Keratinocyte (primary cell): Measurements from ENCODE around the gene PIAS1. TPM values are rescaled to one million over a fixed set of nuclear protein-coding genes. Genes with fewer than 3 reads are reported as not detected.
A peak's percentile ranks its signal among the peaks of the same experiment; 100 is the strongest.

Source experiments
- DNase-seq: peaks from one replicate; pipeline ENCODE4 v3.0.0-alpha.2; 2011; ENCODE audit warnings: low read depth, missing footprints, low spot score
- FAIRE-seq: peaks from 2 replicates; lab custom pipeline; 2011; peaks lifted over from hg19 to GRCh38; lab: Jason Lieb, UNC
- H2AFZ ChIP-seq: 2 replicates; pipeline ENCODE4 v1.6.0; 2012; ENCODE audit warnings: low read length, control low read depth, inconsistent platforms; ENCODE audit not compliant: control insufficient read depth
- H3K27ac ChIP-seq: 2 replicates; pipeline ENCODE4 v1.5.1; 2011; ENCODE audit warnings: low read length; ENCODE audit not compliant: control insufficient read depth, insufficient read depth
- H3K27me3 ChIP-seq: 3 replicates; pipeline ENCODE4 v1.6.0; 2011; ENCODE audit warnings: low read length; ENCODE audit not compliant: control insufficient read depth, insufficient read depth; ENCODE audit errors: extremely low read depth
- H3K36me3 ChIP-seq, 2 experiments: 2 replicates in 1 of 2; 3 replicates in 1 of 2; pipeline ENCODE4 v1.5.1; 2011; ENCODE audit warnings: low read length in 2 of 2, mild to moderate bottlenecking in 1 of 2; ENCODE audit not compliant: control insufficient read depth in 2 of 2, insufficient read depth in 2 of 2; ENCODE audit errors: extremely low read depth in 1 of 2
- H3K4me1 ChIP-seq: 3 replicates; pipeline ENCODE4 v1.5.1; 2011; ENCODE audit warnings: low read length; ENCODE audit not compliant: control insufficient read depth, insufficient read depth; ENCODE audit errors: extremely low read depth
- H3K4me2 ChIP-seq: 3 replicates; pipeline ENCODE4 v1.6.0; 2011; ENCODE audit warnings: low read depth, low read length; ENCODE audit not compliant: control insufficient read depth, insufficient read depth; ENCODE audit errors: extremely low read depth
- H3K4me3 ChIP-seq, 3 experiments: fragments of 200-600 bp in 1 of 3; sonication (generic) in 1 of 3; 2 replicates in 2 of 3; 3 replicates in 1 of 3; pipeline ENCODE4 v1.5.1; 2011 to 2016; ENCODE audit warnings: low read length in 3 of 3, mild to moderate bottlenecking in 3 of 3, control low read depth in 2 of 3, inconsistent platforms in 1 of 3, low read depth in 1 of 3, mixed read lengths in 1 of 3, mixed run types in 1 of 3, moderate library complexity in 1 of 3; ENCODE audit not compliant: control insufficient read depth in 2 of 3, insufficient read depth in 2 of 3; ENCODE audit errors: extremely low read depth in 1 of 3
- H3K79me2 ChIP-seq: 2 replicates; pipeline ENCODE4 v1.6.0; 2012; ENCODE audit warnings: low read length; ENCODE audit not compliant: control insufficient read depth, insufficient read depth
- H3K9ac ChIP-seq: 3 replicates; pipeline ENCODE4 v1.6.0; 2011; ENCODE audit warnings: low read length; ENCODE audit not compliant: control insufficient read depth, insufficient read depth; ENCODE audit errors: extremely low read depth
- H3K9me1 ChIP-seq: 3 replicates; pipeline ENCODE4 v1.6.0; 2011; ENCODE audit warnings: low read length; ENCODE audit not compliant: control insufficient read depth, insufficient read depth; ENCODE audit errors: extremely low read depth
- H3K9me3 ChIP-seq: 2 replicates; pipeline ENCODE4 v1.5.1; 2012; ENCODE audit warnings: low read depth, low read length; ENCODE audit not compliant: control insufficient read depth
- H4K20me1 ChIP-seq: 3 replicates; pipeline ENCODE4 v1.6.0; 2011; ENCODE audit warnings: low read length; ENCODE audit not compliant: control insufficient read depth, insufficient read depth; ENCODE audit errors: extremely low read depth
- CTCF ChIP-seq, 3 experiments: IDR thresholded peaks in 1 of 3; conservative IDR thresholded peaks in 1 of 3; optimal IDR thresholded peaks in 1 of 3; 2 replicates in 2 of 3; 3 replicates in 1 of 3; pipeline versions ENCODE3 to v1.5.1; 2011; ENCODE audit warnings: low read length in 3 of 3, mild to moderate bottlenecking in 3 of 3, moderate library complexity in 2 of 3, control low read depth in 1 of 3, inconsistent platforms in 1 of 3; ENCODE audit not compliant: insufficient read depth in 2 of 3; ENCODE audit errors: extremely low read depth in 1 of 3
- EZH2 ChIP-seq: IDR thresholded peaks from one replicate; pipeline ENCODE4 v1.6.1; 2012; ENCODE audit warnings: inconsistent platforms, mild to moderate bottlenecking, low read length, moderate library complexity
- dilution Hi-C: fragments of 300-500 bp; cut with MboI; formaldehyde crosslinking; loops from one replicate; pipeline ENCODE4 v1.7.0; 2020; ENCODE audit warnings: low sequenced_read_pairs; ENCODE audit not compliant: extremely low pct_ligation_motif_present
- polyA plus RNA-seq, 5 experiments: library from polyadenylated mRNA; depleted of rRNA in 3 of 5; stranded (reverse) in 3 of 5; stranded (forward) in 1 of 5; unstranded in 1 of 5; fragments of >200 nt; gene quantifications; 1 replicate in 1 of 5; 2 replicates in 3 of 5; 3 replicates in 1 of 5; pipeline versions ENCODE4 v1.2.1 to v1.2.3, GENCODE V29; 2011 to 2012; ENCODE audit warnings: missing spikeins in 2 of 5, low read depth in 1 of 5, low replicate concordance in 1 of 5

Gene PIAS1
- polyA plus RNA-seq, 1 donor (not counting 4 experiments of a cell fraction or from before 2014, with no cell fraction given): 58.2 TPM

- Histone ChIP-seq H3K79me2 (no peaks in the 10 kb centered on the region), H2AFZ (no peak overlapping the region), H3K36me3 (no peaks in the 10 kb centered on the region), H4K20me1 (no peaks in the 10 kb centered on the region), H3K4me2 (no peak overlapping the region), H3K9me3 (no peaks in the 10 kb centered on the region), H3K27me3 (no peaks in the 10 kb centered on the region), H3K4me3 (no peak overlapping the region), H3K9ac (no peak overlapping the region), H3K4me1 (peaks cover 11% of the 10 kb centered on the region), H3K27ac (no peak overlapping the region), H3K9me1 (no peaks in the 10 kb centered on the region)
- dilution Hi-C loops: no loop called here
- FAIRE-seq (no peak), DNase-seq (no peak)
- TF ChIP-seq CTCF (optimal IDR thresholded peaks at IDR 0.05 in 1 of 3, IDR thresholded peaks at IDR 0.05 in 1 of 3, conservative IDR thresholded peaks at IDR 0.05 in 1 of 3; ENCODE audit: extremely low read depth in 1 of 3, insufficient read depth in 2 of 3, low read length in 3 of 3) (no peak), EZH2 (no peak)
Measured at GRCh38 chr15:68010361-68011153, 43.6 kb upstream of the PIAS1 start.

- DNase-seq (no peak), FAIRE-seq (peak; percentile 39)
- Histone ChIP-seq H3K79me2 (no peaks in the 10 kb centered on the region), H3K36me3 (no peaks in the 10 kb centered on the region), H3K4me3 (no peak overlapping the region), H3K9me3 (no peaks in the 10 kb centered on the region), H3K27me3 (no peaks in the 10 kb centered on the region), H2AFZ (no peak overlapping the region), H4K20me1 (no peaks in the 10 kb centered on the region), H3K4me1 (peaks cover 11% of the 10 kb centered on the region), H3K9me1 (no peaks in the 10 kb centered on the region), H3K27ac (no peak overlapping the region), H3K9ac (no peak overlapping the region), H3K4me2 (no peak overlapping the region)
- dilution Hi-C loops: no loop called here
- TF ChIP-seq EZH2: no peak
- TF ChIP-seq CTCF (optimal IDR thresholded peaks at IDR 0.05 in 1 of 3, IDR thresholded peaks at IDR 0.05 in 1 of 3, conservative IDR thresholded peaks at IDR 0.05 in 1 of 3; ENCODE audit: extremely low read depth in 1 of 3, insufficient read depth in 2 of 3, low read length in 3 of 3): no peak
Measured at GRCh38 chr15:68012911-68013310, 41.2 kb upstream of the PIAS1 start.
